K562 (cell line): Measurements from ENCODE around the gene UCP3. TPM values are rescaled to one million over a fixed set of nuclear protein-coding genes. Genes with fewer than 3 reads are reported as not detected.
A peak's percentile ranks its signal among the peaks of the same experiment; 100 is the strongest.

Source experiments
- ADNP ChIP-seq: fragments of 200-800 bp; sonication (Bioruptor generic); IDR thresholded peaks from 2 replicates; pipeline ENCODE4 v1.6.1; 2016; ENCODE audit warnings: missing genetic modification characterization, missing compliant biosample characterization
- E2F6 ChIP-seq, 2 experiments: IDR thresholded peaks; 2 replicates each; pipeline ENCODE4 v1.6.1; 2011; ENCODE audit warnings: borderline replicate concordance in 1 of 2, control low read depth in 1 of 2, low read depth in 1 of 2, low read length in 1 of 2, mild to moderate bottlenecking in 1 of 2, mixed read lengths in 1 of 2, moderate library complexity in 1 of 2; ENCODE audit not compliant: insufficient read depth in 1 of 2, insufficient read length in 1 of 2, poor library complexity in 1 of 2, severe bottlenecking in 1 of 2; ENCODE audit errors: extremely low read depth in 1 of 2
- HDAC2 ChIP-seq: fragments of 450-650 bp; IDR thresholded peaks from 2 replicates; pipeline ENCODE4 v1.6.1; 2016; ENCODE audit warnings: mild to moderate bottlenecking
- L3MBTL2 ChIP-seq: fragments of 450-650 bp; IDR thresholded peaks from 2 replicates; pipeline ENCODE4 v1.6.1; 2016; ENCODE audit warnings: mild to moderate bottlenecking, moderate library complexity
- MCM3 ChIP-seq: fragments of 450-650 bp; IDR thresholded peaks from 2 replicates; pipeline ENCODE4 v1.6.1; 2016
- MEF2D ChIP-seq: conservative IDR thresholded peaks from 2 replicates; pipeline ENCODE4 v1.6.1; 2016; ENCODE audit warnings: low read depth, missing genetic modification characterization, missing compliant biosample characterization
- NELFE ChIP-seq: IDR thresholded peaks from 2 replicates; pipeline ENCODE4 v1.6.1; 2011; ENCODE audit warnings: mild to moderate bottlenecking; ENCODE audit not compliant: insufficient read depth, insufficient read length
- PBX2 ChIP-seq, 2 experiments: IDR thresholded peaks in 1 of 2; conservative IDR thresholded peaks in 1 of 2; 2 replicates each; pipeline ENCODE4 v1.6.1; 2016; ENCODE audit warnings: low read depth in 2 of 2, mild to moderate bottlenecking in 1 of 2, missing compliant biosample characterization in 1 of 2, missing genetic modification characterization in 1 of 2, moderate library complexity in 1 of 2
- PHF8 ChIP-seq: fragments of 200-600 bp; sonication (generic); IDR thresholded peaks from 2 replicates; pipeline ENCODE4 v1.6.1; 2012; ENCODE audit warnings: mixed run types, mild to moderate bottlenecking, inconsistent platforms, low read length, moderate library complexity, borderline replicate concordance
- SETDB1 ChIP-seq: IDR thresholded peaks from one replicate; pipeline ENCODE4 v1.6.1; 2012; ENCODE audit warnings: low read length, control low read depth, inconsistent platforms
- SP2 ChIP-seq: IDR thresholded peaks from 2 replicates; pipeline ENCODE4 v1.6.1; 2011; ENCODE audit warnings: mild to moderate bottlenecking, low read depth, low read length, moderate library complexity; ENCODE audit not compliant: poor library complexity, severe bottlenecking; ENCODE audit errors: extremely low read depth
- SRSF7 ChIP-seq: fragments of 200-400 bp; formaldehyde crosslinking; optimal IDR thresholded peaks from 2 replicates; pipeline ENCODE3; 2017; ENCODE audit warnings: mild to moderate bottlenecking, low read depth, low read length
- TCF7 ChIP-seq: sonication (generic); IDR thresholded peaks from 2 replicates; pipeline ENCODE4 v1.6.1; 2016; ENCODE audit warnings: antibody characterized with exemption, borderline replicate concordance
- ZNF518B ChIP-seq: fragments of 250-450 bp; sonication (Bioruptor Pico); IDR thresholded peaks from 2 replicates; pipeline ENCODE4 v1.5.0; 2021; ENCODE audit warnings: mild to moderate bottlenecking, moderate library complexity
- polyA plus RNA-seq, 8 experiments: library from polyadenylated mRNA; depleted of rRNA in 4 of 8; stranded (reverse) in 5 of 8; unstranded in 3 of 8; fragments of >200 nt; fragmentation: Nextera tagmentation in 2 of 8; fragmentation: Illumina TruSeq in 1 of 8; extraction: Ambion mirVana in 2 of 8; extraction: Trizol in 1 of 8; gene quantifications; 2 replicates each; pipeline versions ENCODE4 v1.2.1 to v1.2.3, GENCODE V29; 2011 to 2014; ENCODE audit warnings: inconsistent platforms in 1 of 8, missing spikeins in 1 of 8
- total RNA-seq, 7 experiments: library from RNA; depleted of rRNA in 6 of 7; stranded (reverse); fragments of >200 nt in 6 of 7; fragmentation: Illumina TruSeq in 2 of 7; extraction: Trizol in 2 of 7; gene quantifications; 2 replicates each; pipeline versions ENCODE4 v1.2.1 to v1.2.3, GENCODE V29; 2011 to 2021; ENCODE audit warnings: low replicate concordance in 1 of 7
- TF ChIP-seq, protein P1 (sequence below): fragments of 450-650 bp; formaldehyde crosslinking; IDR thresholded peaks from 2 replicates; pipeline ENCODE4 v1.4.0; 2022; ENCODE audit warnings: missing genetic modification characterization

UCP3 gene
- total and polyA plus RNA-seq, 9 of the 15 experiments (the other 6 are each of a cell fraction or from before 2014, with no cell fraction given) = 0.05 to 0.65 (median 0.25) TPM; not detected in 2

GRCh38 chr11:74011360-74012073 is 2.6 kb upstream of the UCP3 start (continued):
- peak; percentile 97 to 98 for TF ChIP-seq E2F6 (IDR thresholded peaks at IDR 0.05; ENCODE audit: borderline replicate concordance in 1 of 2, extremely low read depth in 1 of 2, insufficient read depth in 1 of 2, insufficient read length in 1 of 2, low read depth in 1 of 2, low read length in 1 of 2, poor library complexity in 1 of 2, severe bottlenecking in 1 of 2)
- peak; percentile 83 for TF ChIP-seq TCF7
- TF ChIP-seq PHF8 = no peak
- TF ChIP-seq L3MBTL2 = peak; percentile 100
- TF ChIP-seq ADNP (tag) = peak; percentile 84
- peak; percentile 96 for TF ChIP-seq HDAC2
- no peak for TF ChIP-seq SP2
- TF ChIP-seq PBX2 (CRISPR knock-in tag; IDR thresholded peaks at IDR 0.05; ENCODE audit: low read depth) = no peak
- TF ChIP-seq PBX2 (tag; conservative IDR thresholded peaks at IDR 0.05; ENCODE audit: low read depth) = peak; percentile 63
- TF ChIP-seq MCM3 = no peak
- TF ChIP-seq MEF2D (tag) = peak; percentile 85; the same call in 1 of the 2 replicates
- no peak for TF ChIP-seq ZNF518B (CRISPR knock-in tag)
- no peak for TF ChIP-seq SETDB1
- TF ChIP-seq NELFE = no peak
- no peak for TF ChIP-seq SRSF7
- TF ChIP-seq, protein P1, sequence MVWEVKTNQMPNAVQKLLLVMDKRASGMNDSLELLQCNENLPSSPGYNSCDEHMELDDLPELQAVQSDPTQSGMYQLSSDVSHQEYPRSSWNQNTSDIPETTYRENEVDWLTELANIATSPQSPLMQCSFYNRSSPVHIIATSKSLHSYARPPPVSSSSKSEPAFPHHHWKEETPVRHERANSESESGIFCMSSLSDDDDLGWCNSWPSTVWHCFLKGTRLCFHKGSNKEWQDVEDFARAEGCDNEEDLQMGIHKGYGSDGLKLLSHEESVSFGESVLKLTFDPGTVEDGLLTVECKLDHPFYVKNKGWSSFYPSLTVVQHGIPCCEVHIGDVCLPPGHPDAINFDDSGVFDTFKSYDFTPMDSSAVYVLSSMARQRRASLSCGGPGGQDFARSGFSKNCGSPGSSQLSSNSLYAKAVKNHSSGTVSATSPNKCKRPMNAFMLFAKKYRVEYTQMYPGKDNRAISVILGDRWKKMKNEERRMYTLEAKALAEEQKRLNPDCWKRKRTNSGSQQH (CRISPR knock-in tag) = peak; percentile 87
